Adipose tissue (tissue), 3 donors: ENCODE measurements around the gene MYCBP. TPM values are rescaled to one million over a fixed set of nuclear protein-coding genes. Genes with fewer than 3 reads are reported as not detected.

ENCODE experiments used
- H3K27ac ChIP-seq: one replicate; pipeline ENCODE4 v1.5.1; 2013; ENCODE audit warnings: low read depth, low read length
- WGBS, 3 donors: extraction: QIAGEN DNeasy Blood & Tissue Kit; methylation state at CpG; one replicate each; pipeline ENCODE4 v1.1.7; 2013; 5-methylcytosine and 5-hydroxymethylcytosine counted together
- polyA plus RNA-seq, 3 donors: library from polyadenylated mRNA; stranded (reverse); fragments of 200-250 nt; gene quantifications; one replicate each; pipeline ENCODE4 v1.2.3, GENCODE V29; 2013
- donor health status: healthy with polysubstance abuse.
- donor health status: Bipolar disorder and iron deficiency.
- donor health status: healthy.

The MYCBP gene
- polyA plus RNA-seq, 3 donors, result 10.2 to 13.0 (median 11.7) TPM

GRCh38 chr1:38833146-38833545 lies 40.0 kb downstream of the MYCBP start:
- WGBS, 3 donors, result 28 to 57% (median 37%) methylated on average over 3 of the region's 3 CpGs
- no peak overlapping the region for H3K27ac ChIP-seq

GRCh38 chr1:38832370-38832734 lies 40.8 kb downstream of the MYCBP start:
- 80 to 94% (median 83%) methylated on average over 3 of the region's 3 CpGs for WGBS, 3 donors
- no peak overlapping the region for H3K27ac ChIP-seq

- H3K27ac ChIP-seq, result no peak overlapping the region
- 71 to 85% (median 80%) methylated on average over 6 of the region's 6 CpGs for WGBS, 3 donors
Measured at GRCh38 chr1:38831731-38832369, 41.3 kb downstream of the MYCBP start.

GRCh38 chr1:38829368-38829767 lies 43.8 kb downstream of the MYCBP start:
- WGBS, 3 donors, result 35 to 48% (median 47%) methylated on average over 1 of the region's 1 CpG
- no peak overlapping the region for H3K27ac ChIP-seq

GRCh38 chr1:38827318-38827717 lies 45.8 kb downstream of the MYCBP start:
- H3K27ac ChIP-seq, result no peak overlapping the region
- WGBS, 3 donors, result 58 to 61% (median 60%) methylated on average over 2 of the region's 2 CpGs

GRCh38 chr1:38826886-38827285 lies 46.3 kb downstream of the MYCBP start:
- H3K27ac ChIP-seq, result no peak overlapping the region

GRCh38 chr1:38826262-38826661 lies 46.9 kb downstream of the MYCBP start:
- no peak overlapping the region for H3K27ac ChIP-seq
- WGBS, 3 donors, result 45 to 79% (median 67%) methylated on average over 3 of the region's 3 CpGs

- WGBS, 3 donors, result 50 to 78% (median 50%) methylated on average over 1 of the region's 1 CpG
- no peak overlapping the region for H3K27ac ChIP-seq
Measured at GRCh38 chr1:38820860-38821259, 52.3 kb downstream of the MYCBP start.

GRCh38 chr1:38819516-38819915 lies 53.6 kb downstream of the MYCBP start:
- H3K27ac ChIP-seq, result no peak overlapping the region
- 69 to 78% (median 76%) methylated on average over 2 of the region's 2 CpGs for WGBS, 3 donors

GRCh38 chr1:38819040-38819439 lies 54.1 kb downstream of the MYCBP start:
- no peak overlapping the region for H3K27ac ChIP-seq
- 31 to 34% (median 32%) methylated on average over 10 of the region's 10 CpGs for WGBS, 3 donors

- 1 to 2% (median 1%) methylated on average over 67 to 70 of the region's 70 CpGs for WGBS, 3 donors
- no peak overlapping the region for H3K27ac ChIP-seq
Measured at GRCh38 chr1:38818175-38818976, 54.8 kb downstream of the MYCBP start.

- 37 to 51% (median 39%) methylated on average over 27 to 45 of the region's 45 CpGs for WGBS, 3 donors
- no peak overlapping the region for H3K27ac ChIP-seq
Measured at GRCh38 chr1:38817267-38818174, 55.6 kb downstream of the MYCBP start.

- no peak overlapping the region for H3K27ac ChIP-seq
- 13 to 28% (median 21%) methylated on average over 34 to 36 of the region's 36 CpGs for WGBS, 3 donors
Measured at GRCh38 chr1:38815903-38816627, 57.1 kb downstream of the MYCBP start.

GRCh38 chr1:38814984-38815464 lies 58.1 kb downstream of the MYCBP start:
- WGBS, 3 donors, result 51 to 86% (median 78%) methylated on average over 1 of the region's 1 CpG
- H3K27ac ChIP-seq, result no peak overlapping the region

- no peak overlapping the region for H3K27ac ChIP-seq
- 52 to 63% (median 58%) methylated on average over 7 of the region's 7 CpGs for WGBS, 3 donors
Measured at GRCh38 chr1:38814444-38814983, 58.6 kb downstream of the MYCBP start.

GRCh38 chr1:38812981-38813380 lies 60.2 kb downstream of the MYCBP start:
- H3K27ac ChIP-seq, result no peak overlapping the region
- whole genome bisulfite sequencing, 3 donors, result 42 to 67% (median 59%) methylated on average over 5 of the region's 5 CpGs
